Colonic mucosa (tissue), 4 donors: ENCODE results near the gene TMEM164. TPM values are rescaled to one million over a fixed set of nuclear protein-coding genes. Genes with fewer than 3 reads are reported as not detected.

Source experiments
- DNase-seq: peaks from one replicate; pipeline ENCODE4 v3.0.0-alpha.2; 2020
- H3K27ac ChIP-seq: fragments of 200-600 bp; one replicate; pipeline ENCODE4 v1.8.0; 2021
- H3K27me3 ChIP-seq: fragments of 200-600 bp; one replicate; pipeline ENCODE4 v1.8.0; 2021
- H3K36me3 ChIP-seq: fragments of 200-600 bp; one replicate; pipeline ENCODE4 v1.8.0; 2021
- H3K4me1 ChIP-seq: fragments of 200-600 bp; one replicate; pipeline ENCODE4 v1.8.0; 2021; ENCODE audit warnings: mild to moderate bottlenecking
- H3K4me3 ChIP-seq: fragments of 200-600 bp; one replicate; pipeline ENCODE4 v1.8.0; 2021
- H3K9ac ChIP-seq, 2 donors: one replicate each; pipeline ENCODE4 v1.7.0; 2013; ENCODE audit warnings: control low read depth in 2 of 2, low read depth in 2 of 2, low read length in 2 of 2
- H3K9me3 ChIP-seq: fragments of 200-600 bp; one replicate; pipeline ENCODE4 v1.8.0; 2021
- intact Hi-C: fragments of 100-400 bp; cut with DNase I; formaldehyde crosslinking; loops from one replicate; pipeline ENCODE4 v1.14.1; 2022
- total RNA-seq, 2 donors: library from RNA; stranded (reverse); fragmentation: NEBNext Ultra II Directional in 1 of 2; extraction: Animal tissue kit (Norgen Biotek cat#: 25700) in 1 of 2; gene quantifications; one replicate each; pipeline ENCODE4 v1.2.1, GENCODE V29; 2021
- TF ChIP-seq, protein P1 (sequence below): fragments of 200-600 bp; IDR thresholded peaks from one replicate; pipeline ENCODE4 v1.8.0; 2022; ENCODE audit warnings: antibody characterized with exemption, mild to moderate bottlenecking
- donor health status: healthy.
- donor health status: DM: no; HTN: no; CAD: no.
- donor health status: DM: no; HTN: no; CAD: no.

Gene TMEM164
- total RNA-seq, 2 donors from 2014 or later, result 57.3 to 73.1 TPM

DNA sequence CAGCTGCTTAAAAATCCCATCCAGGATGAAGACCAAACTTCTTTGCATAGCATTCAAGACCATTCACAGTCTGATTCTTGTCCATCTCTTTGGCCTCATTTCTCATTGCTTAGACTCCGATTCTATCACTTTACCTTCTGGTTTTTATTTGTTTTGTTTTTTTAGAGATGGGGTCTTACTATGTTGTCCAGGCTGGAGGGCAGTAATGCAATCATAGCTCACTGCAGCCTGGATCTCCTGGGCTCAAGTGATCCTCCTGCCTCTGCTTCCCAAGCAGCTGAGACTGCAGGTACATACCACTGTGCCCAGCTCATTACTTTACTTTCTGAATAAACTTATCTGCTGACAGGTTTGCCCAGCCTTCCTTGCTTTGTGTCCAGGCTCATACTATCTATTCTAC lies 152.8 kb downstream of the TMEM164 start:
- no peak overlapping the region for H3K4me3 ChIP-seq
- H3K36me3 ChIP-seq, result no peaks in the 10 kb centered on the region
- no peaks in the 10 kb centered on the region for H3K9me3 ChIP-seq
- H3K9ac ChIP-seq, result no peak overlapping the region
- H3K27me3 ChIP-seq, result no peaks in the 10 kb centered on the region
- TF ChIP-seq, protein P1, sequence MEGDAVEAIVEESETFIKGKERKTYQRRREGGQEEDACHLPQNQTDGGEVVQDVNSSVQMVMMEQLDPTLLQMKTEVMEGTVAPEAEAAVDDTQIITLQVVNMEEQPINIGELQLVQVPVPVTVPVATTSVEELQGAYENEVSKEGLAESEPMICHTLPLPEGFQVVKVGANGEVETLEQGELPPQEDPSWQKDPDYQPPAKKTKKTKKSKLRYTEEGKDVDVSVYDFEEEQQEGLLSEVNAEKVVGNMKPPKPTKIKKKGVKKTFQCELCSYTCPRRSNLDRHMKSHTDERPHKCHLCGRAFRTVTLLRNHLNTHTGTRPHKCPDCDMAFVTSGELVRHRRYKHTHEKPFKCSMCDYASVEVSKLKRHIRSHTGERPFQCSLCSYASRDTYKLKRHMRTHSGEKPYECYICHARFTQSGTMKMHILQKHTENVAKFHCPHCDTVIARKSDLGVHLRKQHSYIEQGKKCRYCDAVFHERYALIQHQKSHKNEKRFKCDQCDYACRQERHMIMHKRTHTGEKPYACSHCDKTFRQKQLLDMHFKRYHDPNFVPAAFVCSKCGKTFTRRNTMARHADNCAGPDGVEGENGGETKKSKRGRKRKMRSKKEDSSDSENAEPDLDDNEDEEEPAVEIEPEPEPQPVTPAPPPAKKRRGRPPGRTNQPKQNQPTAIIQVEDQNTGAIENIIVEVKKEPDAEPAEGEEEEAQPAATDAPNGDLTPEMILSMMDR, result no peak
- no peak for DNase-seq
- intact Hi-C loops, result no loop called here
- no peak overlapping the region for H3K27ac ChIP-seq
- H3K4me1 ChIP-seq, result no peaks in the 10 kb centered on the region

DNA sequence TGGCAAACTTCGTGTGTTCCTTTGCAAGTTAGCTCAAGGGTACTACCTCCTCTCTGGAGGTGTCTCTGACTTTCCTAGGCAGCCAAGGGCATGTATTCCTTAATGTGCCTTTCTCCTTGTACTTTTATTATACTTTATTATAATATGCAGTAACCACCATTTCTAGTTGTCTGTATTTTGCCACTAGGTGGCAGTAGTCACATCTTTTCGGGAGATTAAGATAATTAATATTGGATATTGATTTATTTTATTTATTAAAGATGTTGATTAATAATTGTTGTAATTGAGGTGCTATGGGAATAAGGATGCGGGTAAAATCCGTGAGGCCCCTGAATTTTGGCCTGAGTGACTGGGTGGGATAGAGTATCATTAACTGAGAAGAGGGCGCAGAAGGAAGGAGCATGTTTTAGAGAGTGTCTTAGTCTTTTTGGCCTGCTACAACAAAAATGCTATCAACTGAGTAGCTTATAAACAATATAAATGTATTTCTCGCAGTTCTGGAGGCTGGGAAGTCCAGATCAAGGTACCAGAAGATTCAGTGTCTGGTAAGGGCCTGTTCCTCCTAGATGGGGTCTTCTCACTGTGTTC lies 153.3 kb downstream of the TMEM164 start:
- H3K9me3 ChIP-seq, result no peaks in the 10 kb centered on the region
- no peak for DNase-seq
- TF ChIP-seq, protein P1, result peak; percentile 56
- no peaks in the 10 kb centered on the region for H3K27me3 ChIP-seq
- H3K27ac ChIP-seq, result no peak overlapping the region
- intact Hi-C loops, result no loop called here
- no peak overlapping the region for H3K9ac ChIP-seq
- no peak overlapping the region for H3K4me3 ChIP-seq
- H3K36me3 ChIP-seq, result no peaks in the 10 kb centered on the region
- H3K4me1 ChIP-seq, result no peaks in the 10 kb centered on the region

- TF ChIP-seq, protein P1, result no peak
- intact Hi-C loops, result no loop called here
Measured at GRCh38 chrX:110157444-110157843, 154.5 kb downstream of the TMEM164 start.

DNA sequence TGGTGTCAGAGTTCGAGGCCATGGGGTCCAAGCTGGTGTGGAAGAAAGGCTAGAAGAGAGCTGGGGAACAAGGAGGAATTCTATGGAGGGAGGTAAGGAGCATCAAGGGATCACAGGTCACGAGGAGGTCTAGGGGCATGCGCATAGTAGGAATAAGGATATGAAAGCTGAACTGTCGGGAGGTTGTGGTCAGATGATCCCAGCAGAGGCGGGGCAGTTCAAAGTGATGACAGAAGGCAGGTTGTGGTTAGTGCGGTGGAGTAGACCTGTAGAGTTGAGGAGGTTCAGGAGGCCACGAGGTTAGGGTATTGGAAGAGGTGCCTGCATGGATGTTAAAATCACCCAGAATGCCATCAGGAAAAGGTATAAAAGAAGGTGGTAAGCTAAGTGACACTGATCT lies 156.3 kb downstream of the TMEM164 start:
- no peaks in the 10 kb centered on the region for H3K27me3 ChIP-seq
- H3K36me3 ChIP-seq, result no peaks in the 10 kb centered on the region
- TF ChIP-seq, protein P1, result no peak
- no peak overlapping the region for H3K4me3 ChIP-seq
- H3K9ac ChIP-seq, result no peak overlapping the region
- H3K27ac ChIP-seq, result no peak overlapping the region
- intact Hi-C loops, result no loop called here
- H3K4me1 ChIP-seq, result no peaks in the 10 kb centered on the region
- no peaks in the 10 kb centered on the region for H3K9me3 ChIP-seq
- no peak for DNase-seq

More at GRCh38 chrX:110157444-110157843, 154.5 kb downstream of the TMEM164 start:
- no peaks in the 10 kb centered on the region for H3K4me1 ChIP-seq
- H3K27me3 ChIP-seq, result no peaks in the 10 kb centered on the region
- no peak overlapping the region for H3K27ac ChIP-seq
- H3K9ac ChIP-seq, result no peak overlapping the region
- no peak overlapping the region for H3K4me3 ChIP-seq
- no peaks in the 10 kb centered on the region for H3K9me3 ChIP-seq
- no peak for DNase-seq
- H3K36me3 ChIP-seq, result no peaks in the 10 kb centered on the region

GRCh38 chrX:110159865-110160264 lies 157.0 kb downstream of the TMEM164 start:
- Histone ChIP-seq H3K27ac (no peak overlapping the region), H3K27me3 (no peaks in the 10 kb centered on the region), H3K4me3 (no peak overlapping the region), H3K4me1 (no peaks in the 10 kb centered on the region), H3K9me3 (no peaks in the 10 kb centered on the region), H3K9ac (no peak overlapping the region), H3K36me3 (no peaks in the 10 kb centered on the region)
- intact Hi-C loops, result loop anchor here (10.0 kb wide), 1 partner anchor 155 kb away; the partner anchor contains the start of gene AMMECR1
- TF ChIP-seq, protein P1, result no peak
- no peak for DNase-seq
